HG03175 (cell line): ENCODE measurements around the gene ZFAND6.
"Not testable (repeated sequence)": the region's sequence is repeated elsewhere in the genome, so short reads cannot be mapped to it uniquely, and the experiment has no call there.

ENCODE experiments used
- ATAC-seq: cut with Tn5 transposase; IDR thresholded peaks from one replicate; pipeline ENCODE4 v1.9.1; 2021; ENCODE audit warnings: mild to moderate bottlenecking, moderate library complexity; ENCODE audit not compliant: unreplicated experiment

Gene ZFAND6

GRCh38 chr15:80058851-80059785 lies at the start of gene ZFAND6:
TSS of gene ZFAND6 (plus strand) at chr15:80059676. CDS start at chr15:80120345, 60,669 bp downstream.
- peak; percentile 74 for ATAC-seq

- ATAC-seq: no peak
These were observed 49.3 kb upstream of the ZFAND6 start for GRCh38 chr15:80010131-80010673.

GRCh38 chr15:80011041-80011523 lies 48.4 kb upstream of the ZFAND6 start:
- ATAC-seq: peak; percentile 47

- ATAC-seq: no peak
These were observed 47.9 kb upstream of the ZFAND6 start for GRCh38 chr15:80011596-80011995.

- no peak for ATAC-seq
These were observed 47.3 kb upstream of the ZFAND6 start for GRCh38 chr15:80012060-80012726.

GRCh38 chr15:80014186-80014585 lies 45.3 kb upstream of the ZFAND6 start:
- ATAC-seq: not testable (repeated sequence)

- ATAC-seq: no peak
These were observed 44.3 kb upstream of the ZFAND6 start for GRCh38 chr15:80015156-80015555.

- ATAC-seq: not testable (repeated sequence)
These were observed 43.0 kb upstream of the ZFAND6 start for GRCh38 chr15:80016506-80016905.

- ATAC-seq: not testable (repeated sequence)
These were observed 42.3 kb upstream of the ZFAND6 start for GRCh38 chr15:80017139-80017538.

- ATAC-seq: peak; percentile 17
These were observed 40.2 kb upstream of the ZFAND6 start for GRCh38 chr15:80019168-80019745.

GRCh38 chr15:80020149-80020548 lies 39.3 kb upstream of the ZFAND6 start:
- not testable (repeated sequence) for ATAC-seq

GRCh38 chr15:80020731-80021130 lies 38.7 kb upstream of the ZFAND6 start:
- no peak for ATAC-seq

GRCh38 chr15:80026310-80026709 lies 33.2 kb upstream of the ZFAND6 start:
- ATAC-seq: no peak

GRCh38 chr15:80026754-80027153 lies 32.7 kb upstream of the ZFAND6 start:
- ATAC-seq: no peak

GRCh38 chr15:80028937-80029336 lies 30.5 kb upstream of the ZFAND6 start:
- no peak for ATAC-seq

GRCh38 chr15:80031841-80032240 lies 27.6 kb upstream of the ZFAND6 start:
- no peak for ATAC-seq

- no peak for ATAC-seq
These were observed 24.8 kb upstream of the ZFAND6 start for GRCh38 chr15:80034629-80035028.

GRCh38 chr15:80036071-80036470 lies 23.4 kb upstream of the ZFAND6 start:
- no peak for ATAC-seq

- no peak for ATAC-seq
These were observed 17.8 kb upstream of the ZFAND6 start for GRCh38 chr15:80041494-80042253.

GRCh38 chr15:80042568-80042967 lies 16.9 kb upstream of the ZFAND6 start:
- ATAC-seq: no peak
